Right atrium auricular region (tissue), 2 donors: ENCODE data around the gene ACTA1. TPM values are rescaled to one million over a fixed set of nuclear protein-coding genes. Genes with fewer than 3 reads are reported as not detected.
A peak's percentile ranks its signal among the peaks of the same experiment; 100 is the strongest.

Source experiments
- DNase-seq: peaks from one replicate; pipeline ENCODE4 v3.0.0-alpha.2; 2019; ENCODE audit warnings: low spot score
- H3K27ac ChIP-seq, 2 donors: fragments of 200-600 bp; sonication (generic); 1 replicate in 1 of 2; 2 replicates in 1 of 2; pipeline ENCODE4 v1.5.1; 2016 to 2019
- H3K27me3 ChIP-seq, 2 donors: fragments of 200-600 bp; sonication (generic); one replicate each; pipeline versions ENCODE4 v1.5.1 to v1.6.0; 2017 to 2019
- H3K36me3 ChIP-seq: fragments of 200-600 bp; sonication (generic); one replicate; pipeline ENCODE4 v1.5.1; 2016
- H3K4me1 ChIP-seq, 2 donors: fragments of 200-600 bp; sonication (generic); one replicate each; pipeline versions ENCODE4 v1.5.1 to v1.6.0; 2017 to 2019
- H3K4me3 ChIP-seq, 2 donors: fragments of 200-600 bp; sonication (generic); 1 replicate in 1 of 2; 2 replicates in 1 of 2; pipeline ENCODE4 v1.5.1; 2017 to 2019; ENCODE audit warnings: mild to moderate bottlenecking in 1 of 2, moderate library complexity in 1 of 2
- H3K9me3 ChIP-seq, 2 donors: fragments of 200-600 bp; sonication (generic); one replicate each; pipeline ENCODE4 v1.5.1; 2019
- total RNA-seq, 2 donors: library from RNA; depleted of rRNA; stranded (reverse); fragments of >200 nt; gene quantifications; one replicate each; pipeline ENCODE4 v1.1.0, GENCODE V29; 2016
- TF ChIP-seq, protein P1 (sequence below), 2 donors: fragments of 200-600 bp; sonication (generic); IDR thresholded peaks; one replicate each; pipeline ENCODE4 v1.5.1; 2019; ENCODE audit warnings: antibody characterized with exemption in 2 of 2

ACTA1 gene
- total RNA-seq, 2 donors from 2014 or later = 422 to 3,527 TPM

DNA sequence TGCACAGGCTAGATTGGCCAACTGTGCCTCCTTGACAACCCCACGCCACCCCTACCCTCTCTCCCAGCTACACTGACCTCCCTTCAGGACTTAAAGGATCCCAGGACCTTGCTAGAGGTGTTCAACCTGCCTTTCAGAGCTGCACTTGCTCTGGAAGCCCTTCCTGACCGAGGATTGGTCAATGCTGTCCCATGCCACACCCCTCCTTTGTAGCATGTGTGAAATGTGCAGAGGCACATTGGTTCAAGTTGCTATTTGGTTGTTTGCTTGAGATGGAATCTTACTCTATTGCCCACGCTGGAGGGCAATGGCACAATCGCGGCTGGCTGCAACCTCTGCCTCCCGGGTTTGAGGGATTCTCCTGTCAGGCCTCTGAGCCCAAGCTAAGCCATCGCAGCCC, 21.8 kb downstream of the ACTA1 start:
- H3K27ac ChIP-seq = peak overlapping the region; percentile 86 to 94
- DNase-seq = no peak
- no peaks in the 10 kb centered on the region for H3K9me3 ChIP-seq
- peaks cover 0 to 3% of the 10 kb centered on the region in 2 donors for H3K27me3 ChIP-seq
- peaks cover 0 to 51% of the 10 kb centered on the region in 2 donors for H3K4me1 ChIP-seq
- H3K36me3 ChIP-seq = no peaks in the 10 kb centered on the region
- no peak overlapping the region for H3K4me3 ChIP-seq
- TF ChIP-seq, protein P1, sequence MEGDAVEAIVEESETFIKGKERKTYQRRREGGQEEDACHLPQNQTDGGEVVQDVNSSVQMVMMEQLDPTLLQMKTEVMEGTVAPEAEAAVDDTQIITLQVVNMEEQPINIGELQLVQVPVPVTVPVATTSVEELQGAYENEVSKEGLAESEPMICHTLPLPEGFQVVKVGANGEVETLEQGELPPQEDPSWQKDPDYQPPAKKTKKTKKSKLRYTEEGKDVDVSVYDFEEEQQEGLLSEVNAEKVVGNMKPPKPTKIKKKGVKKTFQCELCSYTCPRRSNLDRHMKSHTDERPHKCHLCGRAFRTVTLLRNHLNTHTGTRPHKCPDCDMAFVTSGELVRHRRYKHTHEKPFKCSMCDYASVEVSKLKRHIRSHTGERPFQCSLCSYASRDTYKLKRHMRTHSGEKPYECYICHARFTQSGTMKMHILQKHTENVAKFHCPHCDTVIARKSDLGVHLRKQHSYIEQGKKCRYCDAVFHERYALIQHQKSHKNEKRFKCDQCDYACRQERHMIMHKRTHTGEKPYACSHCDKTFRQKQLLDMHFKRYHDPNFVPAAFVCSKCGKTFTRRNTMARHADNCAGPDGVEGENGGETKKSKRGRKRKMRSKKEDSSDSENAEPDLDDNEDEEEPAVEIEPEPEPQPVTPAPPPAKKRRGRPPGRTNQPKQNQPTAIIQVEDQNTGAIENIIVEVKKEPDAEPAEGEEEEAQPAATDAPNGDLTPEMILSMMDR (IDR thresholded peaks at IDR 0.05) = no peak

DNA sequence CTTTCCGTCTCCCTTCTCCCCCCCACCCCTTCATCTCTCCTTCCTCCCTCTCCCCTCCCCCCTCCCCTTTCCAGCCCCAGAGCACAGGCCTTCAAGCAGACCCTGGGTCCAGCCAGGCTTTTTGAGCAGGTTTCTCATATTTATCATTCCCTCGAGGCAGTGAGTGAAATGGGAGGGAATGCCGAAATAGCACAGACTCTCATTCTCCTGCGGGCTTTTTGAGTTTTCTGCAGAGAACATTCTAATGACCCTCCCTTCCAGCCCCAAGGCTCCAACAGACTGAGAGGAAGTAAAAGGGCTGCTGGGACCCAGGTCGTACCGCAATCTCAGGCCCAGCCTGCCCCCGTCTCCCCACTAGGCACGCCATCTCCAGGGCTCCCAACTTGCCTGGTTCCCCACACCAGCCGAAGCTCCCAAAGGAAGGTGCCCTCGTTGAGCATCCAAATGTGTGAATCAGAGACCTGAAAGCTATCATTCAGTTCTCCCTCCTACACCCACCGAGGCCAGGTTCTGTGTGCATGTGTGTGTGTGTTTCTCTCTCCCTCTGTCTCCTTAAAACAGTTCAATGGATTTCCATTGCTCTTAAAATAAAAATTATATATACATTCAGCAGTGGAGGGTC, 22.3 kb downstream of the ACTA1 start:
- H3K9me3 ChIP-seq = no peaks in the 10 kb centered on the region
- H3K27ac ChIP-seq = peak overlapping the region; percentile 86 to 94
- TF ChIP-seq, protein P1 (IDR thresholded peaks at IDR 0.05) = no peak
- no peaks in the 10 kb centered on the region for H3K36me3 ChIP-seq
- H3K27me3 ChIP-seq = peaks cover 0 to 3% of the 10 kb centered on the region in 2 donors
- DNase-seq = no peak
- H3K4me1 ChIP-seq = peaks cover 0 to 56% of the 10 kb centered on the region in 2 donors
- H3K4me3 ChIP-seq = no peak overlapping the region

DNA sequence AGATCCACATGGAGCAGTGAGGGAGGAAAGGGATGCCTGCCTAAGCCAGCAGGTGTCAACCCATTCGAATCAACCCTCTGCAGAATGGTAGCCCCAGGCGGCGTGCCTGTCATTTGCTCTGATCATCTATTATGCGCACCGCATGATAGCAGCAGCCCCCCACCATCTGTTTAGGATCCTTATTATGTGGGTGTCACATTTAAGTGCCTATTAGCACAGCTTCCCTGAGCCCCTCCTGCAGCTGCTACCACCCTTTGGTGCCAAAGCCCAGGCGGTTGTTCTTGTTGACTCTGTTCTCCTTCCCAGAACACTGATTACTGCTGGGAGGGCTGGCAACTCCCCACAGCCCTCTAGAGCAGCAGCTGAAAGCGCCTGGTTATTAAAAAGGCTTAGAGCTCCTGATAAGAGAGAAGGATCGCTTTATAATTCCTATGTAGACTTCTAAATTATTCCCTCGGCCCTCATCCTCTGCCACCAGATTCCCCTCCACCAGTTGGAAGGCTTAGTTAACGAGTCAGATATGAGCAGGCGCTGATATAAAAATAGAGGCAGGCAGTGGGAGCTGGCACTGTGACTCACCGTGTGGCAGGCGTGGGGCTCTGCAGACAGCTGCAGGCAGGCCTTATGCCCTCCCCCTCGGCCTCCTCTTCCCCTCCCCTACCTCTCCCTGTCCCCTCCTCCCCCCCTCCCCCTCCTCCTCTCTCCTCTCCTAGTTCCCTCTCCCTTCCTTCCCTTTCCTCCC, 23.0 kb downstream of the ACTA1 start:
- Histone ChIP-seq H3K27me3 (peaks cover 0 to 3% of the 10 kb centered on the region in 2 donors), H3K9me3 (no peaks in the 10 kb centered on the region), H3K4me3 (peak overlapping the region in 1 of 2 donors; percentile 0), H3K36me3 (no peaks in the 10 kb centered on the region), H3K27ac (peak overlapping the region; percentile 86 to 94), H3K4me1 (peaks cover 0 to 58% of the 10 kb centered on the region in 2 donors)
- TF ChIP-seq, protein P1 (IDR thresholded peaks at IDR 0.05) = no peak
- DNase-seq = peak; percentile 71

DNA sequence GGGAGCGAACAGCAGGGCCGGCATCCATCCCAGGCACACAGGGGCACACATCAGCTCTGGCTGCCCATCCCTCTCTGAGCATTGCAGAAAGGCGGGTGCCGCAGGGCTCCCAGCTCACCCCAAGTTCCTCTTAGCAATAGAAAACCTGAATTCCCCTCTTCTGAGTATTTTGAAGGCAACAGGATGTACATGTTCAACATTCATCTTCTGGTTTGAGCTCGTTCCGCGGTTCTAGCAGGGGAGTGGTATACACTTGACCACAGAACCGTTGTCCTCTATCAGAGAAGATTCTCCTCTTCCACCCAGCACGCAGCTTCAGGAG, 23.6 kb downstream of the ACTA1 start:
- H3K9me3 ChIP-seq = no peaks in the 10 kb centered on the region
- no peak for DNase-seq
- TF ChIP-seq, protein P1 (IDR thresholded peaks at IDR 0.05) = no peak
- peak overlapping the region; percentile 86 to 94 for H3K27ac ChIP-seq
- peak overlapping the region; percentile 0 to 5 for H3K4me3 ChIP-seq
- peaks cover 0 to 58% of the 10 kb centered on the region in 2 donors for H3K4me1 ChIP-seq
- H3K27me3 ChIP-seq = peaks cover 0 to 3% of the 10 kb centered on the region in 2 donors
- H3K36me3 ChIP-seq = no peaks in the 10 kb centered on the region

DNA sequence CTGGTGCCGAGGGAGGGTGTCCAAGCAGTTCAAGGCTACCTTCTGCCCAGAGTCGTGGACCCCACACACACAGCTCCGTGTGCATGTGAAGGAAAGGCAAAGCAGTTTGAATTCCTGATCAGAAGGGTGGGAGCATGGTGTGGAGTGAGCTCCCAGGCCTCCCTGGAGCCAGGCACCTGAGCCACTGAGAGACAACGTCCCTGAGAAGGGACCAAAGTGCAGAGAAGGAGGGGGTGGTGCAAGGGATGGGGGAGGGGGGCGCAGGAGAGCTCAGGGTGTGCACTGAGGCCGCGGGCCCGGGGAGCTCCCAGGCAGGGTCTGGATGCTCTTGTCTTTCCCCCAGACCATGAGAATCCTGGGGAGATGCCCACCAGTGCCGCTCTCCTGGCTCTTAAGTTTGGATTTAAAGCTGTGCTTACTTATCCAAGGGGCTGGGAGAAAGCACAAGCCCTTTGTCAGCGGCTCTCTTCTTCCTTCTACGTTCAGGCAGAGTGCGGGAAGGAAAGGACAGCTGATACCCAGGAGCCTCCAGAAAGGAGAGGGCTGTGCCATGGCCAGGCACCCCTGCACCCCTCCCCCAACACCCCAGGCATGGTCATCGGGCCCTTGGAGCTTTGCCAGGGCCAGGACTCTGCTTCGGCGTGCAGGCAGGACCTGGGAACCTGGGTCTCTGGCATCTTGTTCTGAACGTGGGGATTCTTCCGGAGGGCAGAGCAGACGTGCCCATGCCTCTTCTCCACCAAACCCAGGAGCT, 24.1 kb downstream of the ACTA1 start:
- H3K27ac ChIP-seq = peak overlapping the region; percentile 86 to 94
- peak overlapping the region in 1 of 2 donors; percentile 5 for H3K4me3 ChIP-seq
- no peaks in the 10 kb centered on the region for H3K36me3 ChIP-seq
- H3K9me3 ChIP-seq = no peaks in the 10 kb centered on the region
- no peak for DNase-seq
- TF ChIP-seq, protein P1 (IDR thresholded peaks at IDR 0.05) = no peak
- H3K4me1 ChIP-seq = peaks cover 0 to 58% of the 10 kb centered on the region in 2 donors
- H3K27me3 ChIP-seq = peaks cover 0 to 3% of the 10 kb centered on the region in 2 donors
